ENCODE data around the gene SLC12A8.

DNA sequence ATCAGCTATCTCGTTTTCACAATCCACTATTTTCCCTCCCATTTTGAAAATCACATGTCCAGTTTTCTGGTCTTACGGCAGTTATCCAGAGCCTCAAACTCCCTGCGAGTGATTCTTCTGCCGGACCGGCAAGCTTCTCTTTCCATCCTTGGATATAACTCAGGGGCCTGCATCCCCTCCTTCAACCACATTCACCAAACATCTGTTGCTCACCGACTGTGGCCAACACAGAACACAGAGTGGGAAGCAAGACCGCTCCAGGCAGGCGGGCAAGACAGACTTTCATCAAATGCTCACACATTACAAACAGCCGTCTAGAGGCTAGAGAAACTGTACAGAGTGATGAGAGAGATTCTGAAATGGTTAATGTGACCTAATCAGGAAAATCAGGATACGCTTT, 7.6 kb upstream of the SLC12A8 start:
- no peak for TF ChIP-seq CTCF (IDR thresholded peaks at IDR 0.05)
- TF ChIP-seq EZH2 (IDR thresholded peaks at IDR 0.05), result no peak
- TF ChIP-seq EZH2phosphoT487 (IDR thresholded peaks at IDR 0.05), result no peak
